Measurements from ENCODE around the gene JUN.

JUN gene

DNA sequence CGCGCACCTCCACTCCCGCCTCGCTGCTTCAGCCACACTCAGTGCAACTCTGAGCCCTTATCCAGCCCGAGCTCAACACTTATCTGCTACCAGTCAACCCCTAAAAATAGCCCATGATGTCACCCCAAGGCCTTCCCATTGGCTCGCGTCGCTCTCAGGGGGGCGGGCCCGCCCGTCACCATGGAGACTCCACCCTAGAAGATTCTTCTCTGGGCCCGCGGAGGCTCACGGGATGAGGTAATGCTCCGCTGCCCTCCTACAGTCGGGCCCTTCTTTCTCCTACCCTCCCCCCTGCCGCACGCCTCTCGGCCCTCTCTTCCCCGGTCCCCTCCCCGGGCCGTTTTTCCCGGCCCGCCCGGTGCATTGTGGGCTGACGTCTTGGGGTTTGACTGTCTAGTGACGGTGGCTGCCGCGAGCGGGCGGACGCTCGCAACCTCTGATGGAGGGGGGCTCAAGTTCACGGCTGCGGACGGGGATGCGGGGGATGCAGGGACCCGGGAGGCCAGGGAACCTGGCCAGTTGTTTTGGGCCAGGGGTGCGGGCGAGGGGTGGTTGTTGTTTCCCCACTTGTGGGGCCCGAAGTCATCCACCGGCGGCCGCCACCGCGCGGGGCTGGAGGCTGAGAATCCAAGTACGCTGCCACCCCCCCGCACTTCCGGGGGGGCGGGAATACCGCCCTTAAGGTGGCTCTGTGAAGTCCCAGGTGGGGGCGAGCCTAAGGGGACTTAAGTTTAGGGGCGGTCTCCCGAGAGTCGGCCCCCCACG lies at the start of gene JUN:
JUN (minus strand) TSS at position 55 of the 765 bp plus-strand sequence. CDS start 977 bp downstream, outside the sequence.
- peak; percentile 1; the same call in 1 of the 2 replicates for TF ChIP-seq CEBPB (IDR thresholded peaks at IDR 0.05)
- TF ChIP-seq YY1 (IDR thresholded peaks at IDR 0.05; ENCODE audit: low read depth), result peak; percentile 23; the same call in 1 of the 2 replicates
- peak; percentile 42 for TF ChIP-seq TEAD4 (IDR thresholded peaks at IDR 0.05)
- TF ChIP-seq, protein P1, sequence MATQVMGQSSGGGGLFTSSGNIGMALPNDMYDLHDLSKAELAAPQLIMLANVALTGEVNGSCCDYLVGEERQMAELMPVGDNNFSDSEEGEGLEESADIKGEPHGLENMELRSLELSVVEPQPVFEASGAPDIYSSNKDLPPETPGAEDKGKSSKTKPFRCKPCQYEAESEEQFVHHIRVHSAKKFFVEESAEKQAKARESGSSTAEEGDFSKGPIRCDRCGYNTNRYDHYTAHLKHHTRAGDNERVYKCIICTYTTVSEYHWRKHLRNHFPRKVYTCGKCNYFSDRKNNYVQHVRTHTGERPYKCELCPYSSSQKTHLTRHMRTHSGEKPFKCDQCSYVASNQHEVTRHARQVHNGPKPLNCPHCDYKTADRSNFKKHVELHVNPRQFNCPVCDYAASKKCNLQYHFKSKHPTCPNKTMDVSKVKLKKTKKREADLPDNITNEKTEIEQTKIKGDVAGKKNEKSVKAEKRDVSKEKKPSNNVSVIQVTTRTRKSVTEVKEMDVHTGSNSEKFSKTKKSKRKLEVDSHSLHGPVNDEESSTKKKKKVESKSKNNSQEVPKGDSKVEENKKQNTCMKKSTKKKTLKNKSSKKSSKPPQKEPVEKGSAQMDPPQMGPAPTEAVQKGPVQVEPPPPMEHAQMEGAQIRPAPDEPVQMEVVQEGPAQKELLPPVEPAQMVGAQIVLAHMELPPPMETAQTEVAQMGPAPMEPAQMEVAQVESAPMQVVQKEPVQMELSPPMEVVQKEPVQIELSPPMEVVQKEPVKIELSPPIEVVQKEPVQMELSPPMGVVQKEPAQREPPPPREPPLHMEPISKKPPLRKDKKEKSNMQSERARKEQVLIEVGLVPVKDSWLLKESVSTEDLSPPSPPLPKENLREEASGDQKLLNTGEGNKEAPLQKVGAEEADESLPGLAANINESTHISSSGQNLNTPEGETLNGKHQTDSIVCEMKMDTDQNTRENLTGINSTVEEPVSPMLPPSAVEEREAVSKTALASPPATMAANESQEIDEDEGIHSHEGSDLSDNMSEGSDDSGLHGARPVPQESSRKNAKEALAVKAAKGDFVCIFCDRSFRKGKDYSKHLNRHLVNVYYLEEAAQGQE (IDR thresholded peaks at IDR 0.05; ENCODE audit: low read depth), result no peak
- TF ChIP-seq, protein P2, sequence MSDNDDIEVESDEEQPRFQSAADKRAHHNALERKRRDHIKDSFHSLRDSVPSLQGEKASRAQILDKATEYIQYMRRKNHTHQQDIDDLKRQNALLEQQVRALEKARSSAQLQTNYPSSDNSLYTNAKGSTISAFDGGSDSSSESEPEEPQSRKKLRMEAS (IDR thresholded peaks at IDR 0.05), result peak; percentile 28
- no peak; the same call in 1 of the 2 replicates for TF ChIP-seq RAD21 (IDR thresholded peaks at IDR 0.05; ENCODE audit: low read depth)
- peak; percentile 88 for TF ChIP-seq TAF1 (IDR thresholded peaks at IDR 0.05; ENCODE audit: low read depth)
- TF ChIP-seq EGR1 (IDR thresholded peaks at IDR 0.05), result 0 out of 2 replicates have a peak, but pooled peaks have one; percentile 24
- peak; percentile 71 for TF ChIP-seq ZBTB7A (IDR thresholded peaks at IDR 0.05; ENCODE audit: low read depth)
- peak; percentile 68; the same call in 1 of the 2 replicates for TF ChIP-seq TCF12 (IDR thresholded peaks at IDR 0.05; ENCODE audit: low read depth)
- peak; percentile 45 for TF ChIP-seq NFIC (IDR thresholded peaks at IDR 0.05)

DNA sequence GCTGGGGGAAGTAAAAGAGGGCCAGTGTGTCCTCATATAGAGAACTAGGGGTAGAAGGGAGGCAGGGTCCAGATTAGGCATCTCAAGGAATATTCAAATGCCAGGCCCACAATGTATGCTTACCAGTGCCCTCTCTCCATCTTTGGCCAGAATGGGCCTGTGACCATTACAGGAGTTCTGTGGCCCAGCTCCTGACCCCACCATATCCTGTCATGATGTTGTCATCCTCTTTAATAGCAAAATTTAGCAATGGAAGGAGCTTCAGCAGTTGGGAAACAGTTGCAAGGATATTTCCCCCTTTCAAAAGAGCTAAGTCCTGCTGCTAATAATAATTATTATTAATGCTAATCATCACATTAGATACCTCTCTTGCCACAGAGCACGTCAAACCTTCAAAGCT lies 49.3 kb upstream of the JUN start:
- TF ChIP-seq ZBTB7A (IDR thresholded peaks at IDR 0.05; ENCODE audit: low read depth) (no peak), EGR1 (IDR thresholded peaks at IDR 0.05) (no peak), FOXM1 (IDR thresholded peaks at IDR 0.05; ENCODE audit: borderline replicate concordance, low read depth) (no peak), NFIC (IDR thresholded peaks at IDR 0.05) (no peak), YY1 (IDR thresholded peaks at IDR 0.05; ENCODE audit: low read depth) (no peak), RAD21 (IDR thresholded peaks at IDR 0.05; ENCODE audit: low read depth) (no peak), EP300 (IDR thresholded peaks at IDR 0.05; ENCODE audit: borderline replicate concordance) (no peak), CEBPB (IDR thresholded peaks at IDR 0.05) (no peak), CREB1 (IDR thresholded peaks at IDR 0.05; ENCODE audit: low read depth) (no peak), TAF1 (IDR thresholded peaks at IDR 0.05; ENCODE audit: low read depth) (no peak), TCF12 (IDR thresholded peaks at IDR 0.05; ENCODE audit: low read depth) (no peak), TEAD4 (IDR thresholded peaks at IDR 0.05) (no peak)
- TF ChIP-seq, protein P1 (IDR thresholded peaks at IDR 0.05; ENCODE audit: low read depth), result no peak
- TF ChIP-seq, protein P3, sequence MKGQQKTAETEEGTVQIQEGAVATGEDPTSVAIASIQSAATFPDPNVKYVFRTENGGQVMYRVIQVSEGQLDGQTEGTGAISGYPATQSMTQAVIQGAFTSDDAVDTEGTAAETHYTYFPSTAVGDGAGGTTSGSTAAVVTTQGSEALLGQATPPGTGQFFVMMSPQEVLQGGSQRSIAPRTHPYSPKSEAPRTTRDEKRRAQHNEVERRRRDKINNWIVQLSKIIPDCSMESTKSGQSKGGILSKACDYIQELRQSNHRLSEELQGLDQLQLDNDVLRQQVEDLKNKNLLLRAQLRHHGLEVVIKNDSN (IDR thresholded peaks at IDR 0.05), result no peak
- TF ChIP-seq, protein P2 (IDR thresholded peaks at IDR 0.05), result no peak

DNA sequence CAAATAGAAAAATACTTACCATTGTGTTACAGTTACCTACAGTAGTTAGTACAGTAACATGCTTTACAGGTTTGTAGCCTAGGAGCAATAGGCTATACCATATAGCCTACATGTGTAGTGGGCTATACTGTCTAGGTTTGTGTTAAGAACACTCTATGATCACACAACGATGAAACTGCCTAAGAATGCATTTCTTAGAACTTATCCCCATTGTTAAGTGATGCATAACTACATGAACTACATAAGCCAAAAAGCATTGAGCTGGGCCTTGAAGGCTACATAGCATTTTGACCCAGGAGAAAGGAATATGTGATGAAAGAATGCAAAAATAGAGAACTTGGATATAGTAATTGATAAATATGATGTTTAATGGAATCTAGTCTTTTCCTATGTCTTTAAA lies 46.4 kb upstream of the JUN start:
- no peak for TF ChIP-seq ZBTB7A (IDR thresholded peaks at IDR 0.05; ENCODE audit: low read depth)
- no peak for TF ChIP-seq NFIC (IDR thresholded peaks at IDR 0.05)
- TF ChIP-seq, protein P1 (IDR thresholded peaks at IDR 0.05; ENCODE audit: low read depth), result no peak
- TF ChIP-seq, protein P3 (IDR thresholded peaks at IDR 0.05), result no peak
- no peak for TF ChIP-seq CEBPB (IDR thresholded peaks at IDR 0.05)
- TF ChIP-seq, protein P2 (IDR thresholded peaks at IDR 0.05), result no peak
- TF ChIP-seq TEAD4 (IDR thresholded peaks at IDR 0.05), result no peak
- TF ChIP-seq TAF1 (IDR thresholded peaks at IDR 0.05; ENCODE audit: low read depth), result no peak
- no peak for TF ChIP-seq CREB1 (IDR thresholded peaks at IDR 0.05; ENCODE audit: low read depth)
- TF ChIP-seq FOXM1 (IDR thresholded peaks at IDR 0.05; ENCODE audit: borderline replicate concordance, low read depth), result no peak
- no peak for TF ChIP-seq RAD21 (IDR thresholded peaks at IDR 0.05; ENCODE audit: low read depth)
- TF ChIP-seq TCF12 (IDR thresholded peaks at IDR 0.05; ENCODE audit: low read depth), result no peak
- TF ChIP-seq EGR1 (IDR thresholded peaks at IDR 0.05), result no peak
- no peak for TF ChIP-seq YY1 (IDR thresholded peaks at IDR 0.05; ENCODE audit: low read depth)
- TF ChIP-seq EP300 (IDR thresholded peaks at IDR 0.05; ENCODE audit: borderline replicate concordance), result no peak

Measured in Ishikawa (cell line).